B cell (primary cell): ENCODE measurements around the gene STMN1. TPM values are rescaled to one million over a fixed set of nuclear protein-coding genes. Genes with fewer than 3 reads are reported as not detected.
A peak's percentile ranks its signal among the peaks of the same experiment; 100 is the strongest.

Experiments
- ATAC-seq: fragments of 200-7000 bp; cut with Tn5 transposase; one replicate; pipeline ENCODE4 v1.10.0; 2021; ENCODE audit warnings: low read depth, mild to moderate bottlenecking, moderate number of reproducible peaks, moderate library complexity
- CTCF ChIA-PET: fragments of 350-600 bp; sonication (Branson Sonifier 250); formaldehyde crosslinking; loops from one replicate; lab custom pipeline; 2021; ENCODE audit warnings: antibody characterized with exemption, inconsistent platforms; lab: Charles Lee
- POLR2A ChIA-PET: fragments of 350-600 bp; sonication (Branson Sonifier 250); formaldehyde crosslinking; loops from one replicate; lab custom pipeline; 2021; ENCODE audit warnings: antibody characterized with exemption; lab: Charles Lee
- DNase-seq: peaks from one replicate; pipeline ENCODE4 v3.0.0; 2013
- H2AFZ ChIP-seq: 2 replicates; pipeline ENCODE4 v1.6.1; 2012; ENCODE audit warnings: mild to moderate bottlenecking, low read depth, low read length; ENCODE audit not compliant: insufficient read depth, poor library complexity, severe bottlenecking
- H3K27ac ChIP-seq, 2 donors: 1 replicate in 1 of 2; 2 replicates in 1 of 2; pipeline ENCODE4 v1.5.1; 2012 to 2013; ENCODE audit warnings: low read length in 2 of 2, mild to moderate bottlenecking in 2 of 2, moderate library complexity in 1 of 2
- H3K27me3 ChIP-seq, 4 experiments: fragments of 200-600 bp in 1 of 4; sonication (generic) in 1 of 4; replicated peaks in 1 of 4; 1 replicate in 2 of 4; 2 replicates in 2 of 4; pipeline versions ENCODE4 v1.6.1 to v1.7.0; 2013 to 2016; ENCODE audit warnings: low read length in 3 of 4, mild to moderate bottlenecking in 2 of 4, mixed read lengths in 1 of 4, moderate library complexity in 1 of 4; ENCODE audit not compliant: insufficient read depth in 4 of 4, control insufficient read depth in 3 of 4; ENCODE audit errors: control extremely low read depth in 1 of 4
- H3K36me3 ChIP-seq, 2 experiments: replicated peaks in 1 of 2; 1 replicate in 1 of 2; 2 replicates in 1 of 2; pipeline versions ENCODE4 v1.6.1 to v1.7.1; 2013; ENCODE audit warnings: low read length in 1 of 2; ENCODE audit not compliant: insufficient read depth in 2 of 2, control insufficient read depth in 1 of 2; ENCODE audit errors: control extremely low read depth in 1 of 2, extremely low read depth in 1 of 2
- H3K4me1 ChIP-seq, 2 donors: fragments of 200-600 bp in 1 of 2; sonication (generic) in 1 of 2; 1 replicate in 1 of 2; 2 replicates in 1 of 2; pipeline versions ENCODE4 v1.5.1 to v1.6.1; 2013 to 2017; ENCODE audit warnings: low read length in 2 of 2; ENCODE audit not compliant: control insufficient read depth in 2 of 2, insufficient read depth in 2 of 2
- H3K4me2 ChIP-seq: replicated peaks from 2 replicates; pipeline ENCODE3; 2012; ENCODE audit warnings: mild to moderate bottlenecking, low read depth, low read length; ENCODE audit not compliant: poor library complexity, severe bottlenecking
- H3K4me3 ChIP-seq, 5 experiments: fragments of 200-600 bp in 1 of 5; sonication (generic) in 1 of 5; 1 replicate in 3 of 5; 2 replicates in 2 of 5; pipeline versions ENCODE4 v1.5.1 to v1.7.0; 2011 to 2016; ENCODE audit warnings: low read length in 4 of 5, mild to moderate bottlenecking in 4 of 5, low read depth in 2 of 5, control low read depth in 1 of 5, moderate library complexity in 1 of 5; ENCODE audit not compliant: insufficient read depth in 1 of 5; ENCODE audit errors: control extremely low read depth in 1 of 5, extremely low read depth in 1 of 5
- H3K79me2 ChIP-seq: fragments of 200-600 bp; sonication (generic); one replicate; pipeline ENCODE4 v1.6.0; 2016; ENCODE audit warnings: low read length; ENCODE audit not compliant: control insufficient read depth, insufficient read depth
- H3K9ac ChIP-seq: fragments of 200-600 bp; sonication (generic); 2 replicates; pipeline ENCODE4 v1.6.1; 2017; ENCODE audit warnings: mild to moderate bottlenecking, low read length, moderate library complexity
- H3K9me3 ChIP-seq, 3 donors: one replicate each; pipeline versions ENCODE4 v1.6.1 to v1.7.1; 2013; ENCODE audit warnings: low read length in 2 of 3; ENCODE audit not compliant: control insufficient read depth in 2 of 3, insufficient read depth in 1 of 3; ENCODE audit errors: control extremely low read depth in 1 of 3
- H4K20me1 ChIP-seq: 2 replicates; pipeline ENCODE4 v1.6.0; 2012; ENCODE audit warnings: mild to moderate bottlenecking, low read length; ENCODE audit not compliant: insufficient read depth, control insufficient read depth, poor library complexity, severe bottlenecking
- H3K27ac Mint-ChIP-seq: one replicate; pipeline ENCODE4 v1.8.0; 2021; ENCODE audit warnings: mixed read lengths
- H3K27me3 Mint-ChIP-seq: one replicate; pipeline ENCODE4 v1.8.0; 2021; ENCODE audit warnings: mixed read lengths
- H3K4me1 Mint-ChIP-seq: one replicate; pipeline ENCODE4 v1.8.0; 2021; ENCODE audit warnings: mixed read lengths
- H3K4me3 Mint-ChIP-seq: one replicate; pipeline ENCODE4 v1.8.0; 2021; ENCODE audit warnings: mixed read lengths
- H3K9me3 Mint-ChIP-seq: one replicate; pipeline ENCODE4 v1.8.0; 2022; ENCODE audit warnings: mixed read lengths; ENCODE audit not compliant: insufficient read depth
- CTCF ChIP-seq: fragments of 200-600 bp; IDR thresholded peaks from one replicate; pipeline ENCODE4 v1.8.0; 2022; ENCODE audit warnings: antibody characterized with exemption, mild to moderate bottlenecking
- EZH2 ChIP-seq: IDR thresholded peaks from 2 replicates; pipeline ENCODE4 v1.6.1; 2012; ENCODE audit warnings: borderline replicate concordance, low read depth, mild to moderate bottlenecking, moderate library complexity, low read length; ENCODE audit not compliant: insufficient read depth, poor library complexity, severe bottlenecking
- WGBS: methylation state at CpG from one replicate; pipeline ENCODE4 v1.1.5; 2013; ENCODE audit warnings: missing lambda C conversion rate; ENCODE audit not compliant: insufficient coverage; 5-methylcytosine and 5-hydroxymethylcytosine counted together
- intact Hi-C: fragments of 100-400 bp; cut with micrococcal nuclease; formaldehyde crosslinking; loops from one replicate; pipeline ENCODE4 v1.10.0; 2022
- polyA plus RNA-seq: library from polyadenylated mRNA; depleted of rRNA; stranded (reverse); fragments of >200 nt; gene quantifications from 2 replicates; pipeline ENCODE4 v1.2.3, GENCODE V29; 2012
- total RNA-seq, 2 donors: library from RNA; stranded (reverse); fragments of 120-200 nt in 1 of 2; gene quantifications; 1 replicate in 1 of 2; 2 replicates in 1 of 2; pipeline versions ENCODE4 v1.2.3 to v1.2.4, GENCODE V29; 2013 to 2022

Gene STMN1
- total and polyA plus RNA-seq, 2 donors (not counting 1 experiment from before 2014, with no cell fraction given): 9.9 to 48.0 TPM

- H3K4me1 Mint-ChIP-seq: peaks cover 4% of the 10 kb centered on the region
- POLR2A ChIA-PET: no interaction called here
- H3K9ac ChIP-seq: no peak overlapping the region
- TF ChIP-seq EZH2 (no peak), CTCF (no peak)
- no peaks in the 10 kb centered on the region for H3K9me3 ChIP-seq
- no peak overlapping the region for H3K4me3 Mint-ChIP-seq
- intact Hi-C loops: no loop called here
- H3K27me3 ChIP-seq: no peaks in the 10 kb centered on the region
- no peaks in the 10 kb centered on the region for H4K20me1 ChIP-seq
- no peak overlapping the region for H3K4me3 ChIP-seq
- no peaks in the 10 kb centered on the region for H3K9me3 Mint-ChIP-seq
- no peak overlapping the region for H3K27ac ChIP-seq
- no peaks in the 10 kb centered on the region for H3K79me2 ChIP-seq
- H3K27me3 Mint-ChIP-seq: no peaks in the 10 kb centered on the region
- no CpG with 5 or more reads among the region's 3 CpGs for WGBS
- peaks cover 0 to 4% of the 10 kb centered on the region in 2 donors for H3K4me1 ChIP-seq
- H3K36me3 ChIP-seq: no peaks in the 10 kb centered on the region
- CTCF ChIA-PET: interaction anchor here (1.5 to 2.5 kb wide), 2 partner anchors 19 to 83 kb away, joined by 3 to 9 read pairs; partner anchors contain the start of gene PAFAH2
- no peak overlapping the region for H2AFZ ChIP-seq
- H3K27ac Mint-ChIP-seq: no peak overlapping the region
- no peak overlapping the region for H3K4me2 ChIP-seq
- peak; percentile 27 for DNase-seq
- no peak for ATAC-seq
Observed at GRCh38 chr1:25914074-25914995, 8.1 kb upstream of the STMN1 start.

DNA sequence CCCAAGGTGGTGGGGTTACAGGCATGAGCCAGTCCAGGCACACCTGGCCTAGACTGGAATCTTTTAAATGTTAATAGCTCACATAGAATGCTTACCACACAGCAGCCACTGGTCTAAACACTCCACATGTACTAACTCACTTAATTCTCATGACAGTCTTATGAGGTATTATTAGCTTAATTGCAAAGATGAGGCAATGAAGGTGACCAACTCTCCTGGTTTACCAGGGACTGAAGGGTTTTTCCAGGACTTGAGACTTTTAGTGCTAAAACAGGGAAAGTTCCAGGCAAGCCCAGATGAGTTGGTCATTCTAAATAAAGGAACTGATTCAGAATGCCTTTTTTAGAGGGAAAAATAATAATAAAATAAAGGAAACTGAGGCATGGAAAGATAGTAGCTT lies 7.0 kb upstream of the STMN1 start:
- Histone ChIP-seq H3K9ac (no peak overlapping the region), H3K4me1 (peaks cover 0 to 4% of the 10 kb centered on the region in 2 donors), H3K4me2 (no peak overlapping the region), H3K79me2 (no peaks in the 10 kb centered on the region), H3K4me3 (no peak overlapping the region), H2AFZ (no peak overlapping the region), H3K27ac (no peak overlapping the region), H3K27me3 (no peaks in the 10 kb centered on the region), H3K9me3 (no peaks in the 10 kb centered on the region), H4K20me1 (no peaks in the 10 kb centered on the region), H3K36me3 (no peaks in the 10 kb centered on the region)
- intact Hi-C loops: no loop called here
- DNase-seq: no peak
- TF ChIP-seq EZH2: no peak
- no peak for TF ChIP-seq CTCF
- ChIA-PET POLR2A (no interaction called here), CTCF (interaction anchor here (2.5 kb wide), 1 partner anchor 18 kb away, joined by 9 read pairs; no protein-coding TSS in a partner anchor)
- H3K4me1 Mint-ChIP-seq: peaks cover 4% of the 10 kb centered on the region
- no peak overlapping the region for H3K4me3 Mint-ChIP-seq
- no peaks in the 10 kb centered on the region for H3K9me3 Mint-ChIP-seq
- no peak overlapping the region for H3K27ac Mint-ChIP-seq
- no peak for ATAC-seq
- H3K27me3 Mint-ChIP-seq: no peaks in the 10 kb centered on the region
